GM21619 (cell line): Measurements from ENCODE around the gene ARMC3.
A peak's percentile ranks its signal among the peaks of the same experiment; 100 is the strongest.

Source experiments
- ATAC-seq: cut with Tn5 transposase; IDR thresholded peaks from one replicate; pipeline ENCODE4 v1.9.1; 2021; ENCODE audit not compliant: unreplicated experiment

Gene ARMC3

GRCh38 chr10:22992075-22992474, 64.2 kb downstream of the ARMC3 start:
- ATAC-seq, result no peak

- no peak for ATAC-seq
Observed at GRCh38 chr10:22992621-22993020, 64.8 kb downstream of the ARMC3 start.

GRCh38 chr10:22993314-22993713, 65.5 kb downstream of the ARMC3 start:
- ATAC-seq, result no peak

GRCh38 chr10:22997096-22997495, 69.2 kb downstream of the ARMC3 start:
- ATAC-seq, result no peak

GRCh38 chr10:22998091-22998490, 70.2 kb downstream of the ARMC3 start:
- no peak for ATAC-seq

GRCh38 chr10:22999942-23000341, 72.1 kb downstream of the ARMC3 start:
- ATAC-seq, result no peak

GRCh38 chr10:23001901-23002516, 74.2 kb downstream of the ARMC3 start:
- no peak for ATAC-seq

GRCh38 chr10:23005150-23005549, 77.3 kb downstream of the ARMC3 start:
- no peak for ATAC-seq

GRCh38 chr10:23013581-23014335, 85.9 kb downstream of the ARMC3 start:
- no peak for ATAC-seq

GRCh38 chr10:23015021-23015707, 87.3 kb downstream of the ARMC3 start:
- ATAC-seq, result peak; percentile 99

GRCh38 chr10:23016636-23017035, 88.8 kb downstream of the ARMC3 start:
- no peak for ATAC-seq

GRCh38 chr10:23019633-23020032, 91.8 kb downstream of the ARMC3 start:
- ATAC-seq, result no peak

GRCh38 chr10:23021430-23021829, 93.6 kb downstream of the ARMC3 start:
- no peak for ATAC-seq

GRCh38 chr10:23024002-23024401, 96.1 kb downstream of the ARMC3 start:
- ATAC-seq, result no peak

- ATAC-seq, result no peak
Observed at GRCh38 chr10:23031318-23031717, 103.5 kb downstream of the ARMC3 start.

- no peak for ATAC-seq
Observed at GRCh38 chr10:23034790-23035189, 106.9 kb downstream of the ARMC3 start.

- no peak for ATAC-seq
Observed at GRCh38 chr10:23035569-23035968, 107.7 kb downstream of the ARMC3 start.

- no peak for ATAC-seq
Observed at GRCh38 chr10:23037152-23037551, 109.3 kb downstream of the ARMC3 start.

GRCh38 chr10:23037561-23037960, 109.7 kb downstream of the ARMC3 start:
- no peak for ATAC-seq

- no peak for ATAC-seq
Observed at GRCh38 chr10:23038172-23038571, 110.3 kb downstream of the ARMC3 start.

- ATAC-seq, result no peak
Observed at GRCh38 chr10:23040002-23040401, 112.1 kb downstream of the ARMC3 start.

- no peak for ATAC-seq
Observed at GRCh38 chr10:23046027-23046426, 118.2 kb downstream of the ARMC3 start.
